K562 treated with DMSO at 1 percent for 24 hours (cell line): ENCODE data around the gene RRH. TPM values are rescaled to one million over a fixed set of nuclear protein-coding genes. Genes with fewer than 3 reads are reported as not detected.

Experiments used
- total RNA-seq: library from RNA; unstranded; fragments of 300-600 nt; gene quantifications from 2 replicates; pipeline ENCODE4 v1.2.3, GENCODE V29; 2022; ENCODE audit warnings: low read depth; ENCODE audit not compliant: insufficient read depth

The RRH gene, protein sequence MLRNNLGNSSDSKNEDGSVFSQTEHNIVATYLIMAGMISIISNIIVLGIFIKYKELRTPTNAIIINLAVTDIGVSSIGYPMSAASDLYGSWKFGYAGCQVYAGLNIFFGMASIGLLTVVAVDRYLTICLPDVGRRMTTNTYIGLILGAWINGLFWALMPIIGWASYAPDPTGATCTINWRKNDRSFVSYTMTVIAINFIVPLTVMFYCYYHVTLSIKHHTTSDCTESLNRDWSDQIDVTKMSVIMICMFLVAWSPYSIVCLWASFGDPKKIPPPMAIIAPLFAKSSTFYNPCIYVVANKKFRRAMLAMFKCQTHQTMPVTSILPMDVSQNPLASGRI
- not detected in 2 replicates for total RNA-seq

DNA sequence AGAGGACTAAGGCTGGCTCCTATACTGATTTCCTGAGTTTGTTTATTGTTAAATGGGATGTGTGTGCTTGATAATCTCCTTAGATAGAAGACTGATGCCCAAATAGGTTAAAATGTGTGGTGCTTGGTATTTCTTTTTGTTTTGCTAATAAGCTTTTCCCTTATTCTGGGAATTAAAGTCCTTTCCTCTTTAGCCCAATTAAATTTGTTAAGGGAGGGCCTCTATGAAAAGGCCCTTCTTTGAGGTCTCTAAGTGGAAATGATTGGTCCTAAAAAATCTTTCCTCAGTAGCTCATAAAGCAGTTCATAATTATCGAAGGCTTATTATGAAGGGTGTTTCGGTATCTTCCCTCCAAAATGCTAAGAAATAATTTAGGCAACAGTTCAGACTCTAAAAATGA, at the start of gene RRH:
Gene RRH (plus strand): TSS at position 301 of the 400 bp plus-strand sequence. CDS start 56 bp downstream, at position 357.

DNA sequence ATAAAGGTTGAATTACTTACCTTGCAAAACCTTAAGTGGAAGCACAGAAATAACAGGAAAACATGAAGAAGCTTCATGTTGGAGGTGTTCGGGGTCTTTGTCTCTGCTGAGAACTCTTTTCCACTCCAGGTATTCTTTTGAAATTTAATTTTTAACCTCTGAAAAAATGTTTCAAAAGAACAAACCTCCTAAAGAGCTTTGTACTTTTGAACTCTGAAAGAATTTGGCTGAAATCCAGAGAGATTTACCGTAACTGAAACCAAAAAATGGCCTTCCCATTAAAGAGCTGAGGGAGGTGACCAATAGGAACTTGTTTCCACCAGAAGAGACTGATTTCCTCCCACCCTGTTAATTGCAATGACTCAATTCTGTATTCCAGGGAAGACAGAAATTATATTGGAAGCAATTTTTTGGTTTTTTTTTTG, 25.9 kb upstream of the RRH start, which contains the start of gene CFI:
Gene CFI (minus strand): TSS at position 105 of the 425 bp plus-strand sequence. CDS start 28 bp downstream, at position 77.

DNA sequence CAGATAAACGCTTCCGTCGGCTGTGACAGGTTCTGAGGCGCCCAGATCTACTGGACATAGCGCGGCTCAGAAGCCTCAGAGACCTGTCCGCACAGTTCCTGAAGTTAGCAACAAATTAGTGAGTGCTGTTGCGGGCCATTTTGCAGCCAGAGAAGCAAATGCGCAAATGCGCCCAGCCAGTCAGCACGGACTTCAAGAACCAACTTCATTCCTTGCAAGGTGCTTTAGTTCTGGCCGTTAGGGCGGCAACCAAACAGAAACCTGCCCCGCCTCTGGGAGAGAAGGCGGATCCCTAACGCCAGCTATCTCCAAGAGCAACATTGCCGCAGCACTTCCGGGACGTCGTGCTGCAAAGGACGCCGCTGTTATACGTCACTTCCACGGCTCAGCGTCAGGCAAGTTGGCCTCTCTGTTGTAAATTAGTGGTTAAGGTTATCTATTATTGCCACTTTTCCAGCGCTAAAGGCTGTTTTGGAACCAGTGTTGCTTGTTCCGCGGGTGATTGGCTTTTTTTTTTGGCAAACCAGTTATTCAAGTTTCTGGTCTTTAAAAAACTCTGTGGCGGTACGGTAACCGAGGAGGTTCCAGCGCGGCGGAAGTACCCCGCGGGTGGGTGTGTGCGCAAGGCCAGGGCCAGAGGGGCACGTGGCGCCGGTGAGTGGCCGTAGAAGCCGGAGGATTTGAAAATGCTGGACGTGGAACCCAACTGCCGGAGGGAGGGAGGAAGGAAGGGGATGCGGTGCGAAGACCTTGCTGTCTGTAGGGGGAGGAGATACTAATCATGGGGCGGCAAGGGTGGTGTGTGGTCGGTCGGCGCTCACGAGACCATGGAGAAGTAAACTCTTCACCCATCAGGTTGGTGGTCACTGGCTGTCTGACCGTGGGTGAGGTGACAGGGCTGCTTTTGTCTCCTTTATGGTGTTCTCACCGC, 12.4 kb upstream of the RRH start, which contains the start of gene GAR1:
Gene GAR1 (plus strand): TSS at position 612 of the 931 bp plus-strand sequence. CDS start 403 bp downstream, outside the sequence.

DNA sequence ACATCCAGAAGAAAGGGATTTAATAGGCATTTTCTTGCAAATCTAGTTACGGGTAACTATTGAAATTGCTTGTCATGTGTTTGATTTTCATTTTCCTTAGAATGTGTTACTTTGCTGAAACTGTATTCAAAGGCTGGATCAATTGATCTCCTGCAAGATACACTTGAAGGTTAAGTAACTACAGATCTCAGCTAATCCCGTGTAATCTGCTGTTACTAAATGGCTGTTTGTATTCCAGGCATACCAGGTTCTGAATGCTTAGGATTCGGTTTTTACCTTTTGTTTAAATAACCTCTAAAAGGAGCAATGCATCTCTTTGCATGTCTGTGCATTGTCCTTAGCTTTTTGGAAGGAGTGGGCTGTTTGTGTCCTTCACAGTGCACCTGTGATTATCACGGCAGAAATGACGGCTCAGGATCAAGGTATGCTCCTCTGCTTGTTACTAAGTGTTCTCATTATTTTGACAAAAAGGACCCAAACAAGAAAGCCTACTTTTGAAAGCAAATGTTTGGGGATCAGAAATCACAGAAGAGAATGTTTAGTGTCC, 20.2 kb downstream of the RRH start, which contains the start of gene LRIT3:
Gene LRIT3 (plus strand): TSS at position 212 of the 547 bp plus-strand sequence. CDS start 95 bp downstream, at position 307.

Other genes starting within 250 kb of the RRH start
- 32.2 and 34.0 TPM in 2 replicates for gene CASP6, start 124.5 kb upstream of the RRH start, total RNA-seq
- 22.8 and 56.3 TPM in 2 replicates for gene PLA2G12A, start 97.9 kb upstream of the RRH start, total RNA-seq
- gene CFI, start 26.0 kb upstream of the RRH start, total RNA-seq = 0.75 and 1.1 TPM in 2 replicates
- 15.3 and 16.1 TPM in 2 replicates for gene GAR1, start 12.2 kb upstream of the RRH start, total RNA-seq
- not detected in 2 replicates for gene LRIT3, start 20.1 kb downstream of the RRH start, total RNA-seq
- gene EGF, start 84.9 kb downstream of the RRH start, total RNA-seq = 3.4 and 6.4 TPM in 2 replicates